HEK293T (cell line): ENCODE data around the gene EFCAB11.

Source experiments
- CTCF ChIA-PET: fragments of 350-600 bp; formaldehyde crosslinking; extraction: SDS; loops from one replicate; lab custom pipeline; 2021; ENCODE audit warnings: antibody characterized with exemption, inconsistent platforms; lab: Yijun Ruan, JAX
- POLR2A ChIA-PET: fragments of 350-600 bp; formaldehyde crosslinking; extraction: SDS; loops from one replicate; lab custom pipeline; 2020; ENCODE audit warnings: antibody characterized with exemption, inconsistent platforms; lab: Yijun Ruan, JAX
- DNase-seq: peaks from one replicate; pipeline ENCODE4 v3.0.0; 2012; ENCODE audit warnings: mixed read lengths; ENCODE audit errors: extremely low spot score
- ARNT ChIP-seq: fragments of 450-650 bp; IDR thresholded peaks from 2 replicates; pipeline ENCODE4 v1.6.1; 2017; ENCODE audit warnings: mild to moderate bottlenecking
- BHLHE40 ChIP-seq: fragments of 450-650 bp; IDR thresholded peaks from 2 replicates; pipeline ENCODE4 v1.6.1; 2016; ENCODE audit warnings: mild to moderate bottlenecking, moderate library complexity, borderline replicate concordance
- CTBP1 ChIP-seq: fragments of 450-650 bp; IDR thresholded peaks from 2 replicates; pipeline ENCODE4 v1.6.1; 2016; ENCODE audit warnings: borderline replicate concordance
- ELF4 ChIP-seq: fragments of 450-650 bp; IDR thresholded peaks from 2 replicates; pipeline ENCODE4 v1.6.1; 2017; ENCODE audit warnings: antibody characterized with exemption
- FOXA1 ChIP-seq: fragments of 450-650 bp; IDR thresholded peaks from 2 replicates; pipeline ENCODE4 v1.6.1; 2016; ENCODE audit warnings: mild to moderate bottlenecking
- FOXK2 ChIP-seq: fragments of 450-650 bp; IDR thresholded peaks from 2 replicates; pipeline ENCODE4 v1.6.1; 2016; ENCODE audit warnings: mild to moderate bottlenecking
- FOXM1 ChIP-seq: fragments of 450-650 bp; IDR thresholded peaks from 2 replicates; pipeline ENCODE4 v1.6.1; 2017; ENCODE audit warnings: mild to moderate bottlenecking, borderline replicate concordance
- HDGF ChIP-seq: fragments of 450-650 bp; IDR thresholded peaks from 2 replicates; pipeline ENCODE4 v1.6.1; 2017; ENCODE audit warnings: antibody characterized with exemption, borderline replicate concordance
- L3MBTL2 ChIP-seq: fragments of 450-650 bp; conservative IDR thresholded peaks from 2 replicates; pipeline ENCODE4 v1.6.1; 2016; ENCODE audit warnings: mild to moderate bottlenecking
- LEF1 ChIP-seq: fragments of 450-650 bp; IDR thresholded peaks from 2 replicates; pipeline ENCODE4 v1.6.1; 2017; ENCODE audit warnings: mild to moderate bottlenecking, borderline replicate concordance
- NFRKB ChIP-seq: fragments of 450-650 bp; IDR thresholded peaks from 2 replicates; pipeline ENCODE4 v1.6.1; 2016; ENCODE audit warnings: mild to moderate bottlenecking, moderate library complexity
- SP1 ChIP-seq: fragments of 450-650 bp; IDR thresholded peaks from 2 replicates; pipeline ENCODE4 v1.6.1; 2017
- SUZ12 ChIP-seq: fragments of 450-650 bp; IDR thresholded peaks from 2 replicates; pipeline ENCODE4 v1.6.1; 2016; ENCODE audit warnings: mild to moderate bottlenecking
- TARDBP ChIP-seq: fragments of 450-650 bp; IDR thresholded peaks from 2 replicates; pipeline ENCODE4 v1.6.1; 2016
- ZNF384 ChIP-seq: fragments of 450-650 bp; IDR thresholded peaks from 2 replicates; pipeline ENCODE4 v1.6.1; 2016
- TF ChIP-seq, protein P1 (sequence below): fragments of 450-650 bp; IDR thresholded peaks from 2 replicates; pipeline ENCODE4 v1.6.1; 2016

Gene EFCAB11

DNA sequence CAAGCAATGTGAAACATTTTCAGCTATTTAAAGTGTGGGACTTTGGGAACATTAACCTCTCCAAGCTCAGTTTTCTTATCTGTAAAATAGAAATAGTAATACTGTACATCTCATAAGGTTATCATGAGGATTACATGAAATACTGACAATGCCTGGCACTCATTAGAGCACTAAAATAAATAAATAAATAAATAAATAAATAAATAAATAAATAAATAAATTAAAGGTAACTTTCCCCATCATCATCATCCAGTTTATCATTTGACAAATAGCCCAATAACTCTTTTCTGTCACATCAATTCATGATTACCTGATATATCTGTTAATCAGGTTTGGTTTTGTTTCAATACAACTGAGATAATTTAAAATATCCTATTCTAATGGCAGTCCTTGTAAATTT lies 48.5 kb downstream of the EFCAB11 start:
- TF ChIP-seq HDGF (no peak), FOXA1 (no peak), BHLHE40 (no peak), ZNF384 (no peak), ELF4 (no peak), NFRKB (no peak), SUZ12 (no peak), FOXM1 (no peak), L3MBTL2 (no peak), SP1 (no peak), CTBP1 (no peak), TARDBP (no peak)
- TF ChIP-seq, protein P1, sequence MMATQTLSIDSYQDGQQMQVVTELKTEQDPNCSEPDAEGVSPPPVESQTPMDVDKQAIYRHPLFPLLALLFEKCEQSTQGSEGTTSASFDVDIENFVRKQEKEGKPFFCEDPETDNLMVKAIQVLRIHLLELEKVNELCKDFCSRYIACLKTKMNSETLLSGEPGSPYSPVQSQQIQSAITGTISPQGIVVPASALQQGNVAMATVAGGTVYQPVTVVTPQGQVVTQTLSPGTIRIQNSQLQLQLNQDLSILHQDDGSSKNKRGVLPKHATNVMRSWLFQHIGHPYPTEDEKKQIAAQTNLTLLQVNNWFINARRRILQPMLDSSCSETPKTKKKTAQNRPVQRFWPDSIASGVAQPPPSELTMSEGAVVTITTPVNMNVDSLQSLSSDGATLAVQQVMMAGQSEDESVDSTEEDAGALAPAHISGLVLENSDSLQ, result no peak
- ChIA-PET POLR2A (no interaction called here), CTCF (interaction anchor here (0.6 kb wide), 2 partner anchors 10 to 879 kb away, joined by 3 to 5 read pairs; no protein-coding TSS in a partner anchor)
- DNase-seq, result no peak

DNA sequence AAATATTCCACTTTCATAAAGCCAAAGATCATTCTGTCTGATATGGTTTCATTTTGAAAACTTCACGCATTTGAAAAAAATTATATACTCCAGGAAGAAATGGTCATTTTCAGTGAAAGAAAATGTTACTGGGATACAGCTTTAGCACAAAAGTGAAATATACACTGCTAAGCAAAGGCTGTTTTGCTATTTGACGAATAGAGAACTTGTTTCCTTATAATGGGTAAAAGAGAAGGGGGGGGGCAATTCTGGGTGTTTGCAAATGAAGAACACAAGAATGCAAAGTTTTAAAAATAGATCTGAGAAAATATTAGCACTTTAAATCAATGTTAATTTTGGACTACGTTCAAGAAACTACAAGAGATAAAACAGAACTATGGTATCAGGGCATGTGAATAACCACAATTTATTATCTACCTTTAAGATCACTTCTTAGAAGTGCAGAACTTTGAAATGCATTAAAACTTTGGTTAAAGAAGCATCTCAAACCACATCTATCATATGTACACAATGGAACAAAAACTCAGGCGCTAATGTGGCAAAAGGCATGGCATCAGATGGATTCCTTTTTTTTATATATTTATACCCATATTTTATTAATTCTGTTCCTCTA lies 51.1 kb downstream of the EFCAB11 start:
- POLR2A ChIA-PET, result no interaction called here
- no peak for DNase-seq
- CTCF ChIA-PET, result no interaction called here
- TF ChIP-seq BHLHE40, result no peak
- no peak for TF ChIP-seq LEF1
- no peak for TF ChIP-seq FOXK2
- TF ChIP-seq SP1, result no peak
- TF ChIP-seq NFRKB, result no peak
- TF ChIP-seq HDGF, result no peak
- no peak for TF ChIP-seq ARNT
- TF ChIP-seq, protein P1, result no peak
- TF ChIP-seq L3MBTL2, result no peak

DNA sequence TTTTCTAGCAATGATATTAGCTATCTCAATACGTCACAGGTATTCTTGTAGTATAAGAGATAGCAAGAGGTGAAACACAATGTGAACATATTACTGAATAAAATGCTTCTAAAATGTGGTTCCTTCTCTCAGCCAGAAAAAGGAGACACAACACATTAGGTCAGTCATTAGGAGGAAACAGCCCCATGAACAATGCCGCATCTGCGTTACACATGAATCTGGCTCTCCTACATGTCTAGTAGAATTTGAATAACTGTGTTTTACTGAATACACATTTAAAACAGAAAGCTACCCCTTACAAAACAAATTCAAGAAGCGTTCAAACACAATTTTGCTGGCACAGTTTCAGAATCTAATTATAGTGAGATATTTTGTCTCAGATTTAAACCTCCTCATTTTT lies 51.6 kb downstream of the EFCAB11 start:
- CTCF ChIA-PET, result no interaction called here
- POLR2A ChIA-PET, result no interaction called here
- DNase-seq, result no peak
- no peak for TF ChIP-seq FOXM1
- no peak for TF ChIP-seq L3MBTL2
- no peak for TF ChIP-seq SP1
- no peak for TF ChIP-seq FOXK2
- no peak for TF ChIP-seq CTBP1
- TF ChIP-seq ARNT, result no peak
- TF ChIP-seq, protein P1, result no peak
- TF ChIP-seq LEF1, result no peak
- TF ChIP-seq FOXA1, result no peak
- TF ChIP-seq BHLHE40, result no peak
- no peak for TF ChIP-seq ZNF384
- TF ChIP-seq TARDBP, result no peak
- no peak for TF ChIP-seq ELF4
- no peak for TF ChIP-seq HDGF
- no peak for TF ChIP-seq NFRKB
- no peak for TF ChIP-seq SUZ12

- ChIA-PET CTCF (no interaction called here), POLR2A (no interaction called here)
- no peak for TF ChIP-seq FOXK2
- TF ChIP-seq LEF1, result no peak
- TF ChIP-seq BHLHE40, result no peak
- no peak for TF ChIP-seq HDGF
- no peak for TF ChIP-seq CTBP1
- TF ChIP-seq ELF4, result no peak
- TF ChIP-seq TARDBP, result no peak
- no peak for TF ChIP-seq ZNF384
- no peak for TF ChIP-seq FOXM1
- TF ChIP-seq NFRKB, result no peak
- no peak for TF ChIP-seq L3MBTL2
- no peak for TF ChIP-seq SUZ12
- TF ChIP-seq FOXA1, result no peak
- no peak for TF ChIP-seq SP1
- no peak for TF ChIP-seq ARNT
- TF ChIP-seq, protein P1, result no peak
- DNase-seq, result no peak
Observed at GRCh38 chr14:89900802-89901201, 53.7 kb downstream of the EFCAB11 start.

DNA sequence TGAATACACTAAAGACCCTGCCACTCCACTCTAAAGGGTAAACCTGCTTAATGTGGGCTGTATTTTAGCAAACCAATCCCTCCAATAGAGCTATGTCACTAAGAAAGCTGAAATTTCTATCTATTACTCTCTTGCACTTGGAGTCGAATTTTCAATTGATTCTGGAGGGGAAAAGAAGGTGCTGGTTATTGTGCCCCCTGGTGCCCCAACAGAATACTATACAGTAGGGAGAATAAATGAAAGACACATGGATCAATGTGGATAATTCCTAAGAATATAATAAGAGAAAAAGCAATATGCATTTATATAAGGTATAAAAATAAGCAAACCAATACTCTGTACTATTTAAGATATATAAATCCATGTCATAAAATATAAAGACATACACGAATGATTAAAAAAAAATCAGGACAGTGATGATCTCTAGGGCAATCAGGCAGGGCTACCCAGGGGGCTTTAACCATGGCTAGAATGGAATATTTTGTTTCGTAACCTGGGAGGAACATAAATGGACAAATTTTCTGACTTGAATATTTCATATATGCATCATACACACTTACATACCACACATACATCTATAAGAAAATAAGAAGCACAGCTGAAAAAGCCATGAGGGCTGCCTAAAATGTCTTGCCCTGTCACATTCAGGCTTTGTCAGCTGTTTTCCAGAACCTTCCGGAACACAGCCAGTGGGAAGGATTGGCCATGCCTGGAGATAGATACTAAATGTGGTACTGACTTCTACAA lies 54.4 kb downstream of the EFCAB11 start:
- peak; percentile 14 for DNase-seq
- ChIA-PET POLR2A (no interaction called here), CTCF (no interaction called here)
- TF ChIP-seq FOXM1 (no peak), FOXA1 (no peak), NFRKB (no peak), BHLHE40 (no peak), ARNT (no peak), CTBP1 (no peak), ELF4 (no peak), TARDBP (no peak), LEF1 (no peak), ZNF384 (no peak), SP1 (no peak), HDGF (no peak)
- TF ChIP-seq, protein P1, result no peak
